ENCODE results near the gene CACNA2D1. TPM values are rescaled to one million over a fixed set of nuclear protein-coding genes. Genes with fewer than 3 reads are reported as not detected.

Gene CACNA2D1
- total and polyA plus RNA-seq, 9 of the 15 experiments (the other 6 are each of a cell fraction or from before 2014, with no cell fraction given), result 0.49 TPM; not detected in 8

- no peaks in the 10 kb centered on the region for H4K20me1 ChIP-seq (replicated peaks; ENCODE audit: control insufficient read depth, insufficient read depth, low read length)
- DNase-seq (ENCODE audit: extremely low read depth in 1 of 4, low spot score in 3 of 4) (no peak), ATAC-seq (no peak), FAIRE-seq (no peak)
- BruUV-seq (replicated peaks), result no TSS peak
- H2AFZ ChIP-seq (ENCODE audit: low read depth, low read length), result no peak overlapping the region
- 4% methylated on average over 1 of the region's 1 CpG for WGBS (ENCODE audit: insufficient coverage, low coverage, missing lambda C conversion rate)
- H3K27me3 ChIP-seq (ENCODE audit: control insufficient read depth in 2 of 2, insufficient read depth in 2 of 2, low read length in 2 of 2), result no peaks in the 10 kb centered on the region
- H3K9me3 ChIP-seq (replicated peaks; ENCODE audit: control insufficient read depth, insufficient read depth, low read depth, low read length), result no peaks in the 10 kb centered on the region; the same call in 1 of the 2 replicates
- no peaks in the 10 kb centered on the region for H3K9me1 ChIP-seq (ENCODE audit: control insufficient read depth, insufficient read depth, low read length)
- no peaks in the 10 kb centered on the region for H3K79me2 ChIP-seq (ENCODE audit: control insufficient read depth, insufficient read depth, low read length)
- in situ Hi-C loops (cut with MboI) (no loop called here), intact Hi-C loops (cut with micrococcal nuclease) (no loop called here)
- H3K4me2 ChIP-seq (ENCODE audit: insufficient read depth, low read length), result no peak overlapping the region
- no peaks in the 10 kb centered on the region for H3K36me3 ChIP-seq (ENCODE audit: control insufficient read depth, insufficient read depth, low read length)
- H3K4me3 ChIP-seq, result no peak overlapping the region
- CTCF ChIA-PET (ENCODE audit: low intra/inter-chr PET ratio), result no interaction called here
- TF ChIP-seq YY1 (IDR thresholded peaks at IDR 0.05; ENCODE audit: borderline replicate concordance in 1 of 3, control insufficient read depth in 1 of 3, extremely low read depth in 1 of 3, insufficient read depth in 3 of 3, insufficient read length in 1 of 3, insufficient replicate concordance in 2 of 3, low read depth in 1 of 3, low read length in 2 of 3) (no peak), ZNF212 (CRISPR knock-in tag; IDR thresholded peaks at IDR 0.05) (no peak), FOXK2 (conservative IDR thresholded peaks at IDR 0.05 in 1 of 2, IDR thresholded peaks at IDR 0.05 in 1 of 2; ENCODE audit: low read depth in 2 of 2) (no peak), EGR1 (conservative IDR thresholded peaks at IDR 0.05) (no peak), SRSF1 (IDR thresholded peaks at IDR 0.05; ENCODE audit: low read depth, low read length) (no peak), NBN (IDR thresholded peaks at IDR 0.05; ENCODE audit: low read depth) (no peak), ZNF740 (CRISPR knock-in tag; IDR thresholded peaks at IDR 0.05) (no peak), ZNF740 (tag; IDR thresholded peaks at IDR 0.05) (no peak), ILF3 (IDR thresholded peaks at IDR 0.05; ENCODE audit: borderline replicate concordance) (no peak), ZNF184 (CRISPR knock-in tag; IDR thresholded peaks at IDR 0.05) (no peak), TARDBP (IDR thresholded peaks at IDR 0.05) (no peak), ELF2 (CRISPR knock-in tag; IDR thresholded peaks at IDR 0.05) (no peak), PHF8 (IDR thresholded peaks at IDR 0.05; ENCODE audit: borderline replicate concordance, low read length) (no peak), TRIM28 (IDR thresholded peaks at IDR 0.05) (no peak), CBX5 (IDR thresholded peaks at IDR 0.05; ENCODE audit: borderline replicate concordance, low read depth) (no peak), BCLAF1 (IDR thresholded peaks at IDR 0.05; ENCODE audit: borderline replicate concordance in 1 of 2, control insufficient read depth in 1 of 2, low read depth in 2 of 2, low read length in 1 of 2) (no peak), CXXC5 (CRISPR knock-in tag; IDR thresholded peaks at IDR 0.05) (no peak), ASH1L (IDR thresholded peaks at IDR 0.05; ENCODE audit: borderline replicate concordance, low read depth, partially characterized antibody) (no peak)
- no peak overlapping the region for H3K9ac ChIP-seq (ENCODE audit: insufficient read depth in 1 of 2, low read depth in 2 of 2, low read length in 2 of 2)
- POLR2A ChIA-PET, result no interaction called here
- no peak overlapping the region for H3K27ac ChIP-seq (ENCODE audit: extremely low read depth, low read depth, low read length)
- no peaks in the 10 kb centered on the region for H3K4me1 ChIP-seq (replicated peaks in 1 of 2; ENCODE audit: control insufficient read depth in 2 of 2, insufficient read depth in 2 of 2, low read length in 2 of 2)
Observed at GRCh38 chr7:82164410-82164809, 279.2 kb downstream of the CACNA2D1 start.

Measured in K562 (cell line).